Ovary (tissue), 9 donors: ENCODE results near the gene NR1H2. TPM values are rescaled to one million over a fixed set of nuclear protein-coding genes. Genes with fewer than 3 reads are reported as not detected.
A peak's percentile ranks its signal among the peaks of the same experiment; 100 is the strongest.

Experiments
- DNase-seq, 5 donors: peaks; one replicate each; pipeline ENCODE4 v3.0.0-alpha.2; 2019 to 2020
- H3K27ac ChIP-seq, 2 donors: fragments of 200-600 bp; one replicate each; pipeline versions ENCODE4 v1.5.1 to v1.8.0; 2019 to 2022
- H3K27me3 ChIP-seq: fragments of 200-600 bp; one replicate; pipeline ENCODE4 v1.8.0; 2022
- H3K36me3 ChIP-seq: fragments of 200-600 bp; sonication (generic); one replicate; pipeline ENCODE4 v1.5.1; 2019
- H3K4me1 ChIP-seq: one replicate; pipeline ENCODE4 v1.8.1; 2013; ENCODE audit warnings: mild to moderate bottlenecking, moderate library complexity; ENCODE audit not compliant: insufficient read depth
- H3K4me3 ChIP-seq: fragments of 200-600 bp; sonication (generic); one replicate; pipeline ENCODE4 v1.5.1; 2017
- H3K9me3 ChIP-seq, 2 donors: fragments of 200-600 bp in 1 of 2; sonication (generic) in 1 of 2; one replicate each; pipeline versions ENCODE4 v1.5.1 to v1.8.1; 2013 to 2019; ENCODE audit warnings: mild to moderate bottlenecking in 1 of 2, moderate library complexity in 1 of 2
- EP300 ChIP-seq: sonication (generic); formaldehyde crosslinking; IDR thresholded peaks from one replicate; pipeline ENCODE4 v1.6.1; 2017; ENCODE audit warnings: antibody characterized with exemption
- POLR2A ChIP-seq: fragments of 450-650 bp; IDR thresholded peaks from one replicate; pipeline ENCODE4 v1.6.1; 2017; ENCODE audit warnings: antibody characterized with exemption, mild to moderate bottlenecking, moderate library complexity
- WGBS, 3 donors: extraction: QIAGEN DNeasy Blood & Tissue Kit in 1 of 3; methylation state at CpG; one replicate each; pipeline versions ENCODE4 v1.1.5 to v1.1.7; 2013 to 2017; 5-methylcytosine and 5-hydroxymethylcytosine counted together
- intact Hi-C, 4 donors: fragments of 100-400 bp; cut with DNase I; formaldehyde crosslinking; loops; one replicate each; pipeline versions ENCODE4 v1.11.0 to v1.15.1; 2022 to 2023
- polyA plus RNA-seq, 2 donors: library from polyadenylated mRNA; stranded (reverse); fragments of 200-250 nt in 1 of 2; fragments of 350-450 nt in 1 of 2; fragmentation: Illumina TruSeq in 1 of 2; extraction: RNeasy Lipid Tissue Mini Kit (QIAGEN cat#74804) in 1 of 2; gene quantifications; one replicate each; pipeline ENCODE4 v1.2.3, GENCODE V29; 2013 to 2014
- total RNA-seq, 7 donors: library from RNA; depleted of rRNA in 2 of 7; stranded (reverse); fragments of >200 nt in 2 of 7; fragmentation: NEBNext Ultra II Directional in 3 of 7; extraction: Animal tissue kit (Norgen Biotek cat#: 25700) in 3 of 7; gene quantifications; one replicate each; pipeline versions ENCODE4 v1.1.0 to v1.2.4, GENCODE V29; 2016 to 2023
- TF ChIP-seq, protein P1 (sequence below), 3 donors: fragments of 450-650 bp in 2 of 3; fragments of 200-600 bp in 1 of 3; IDR thresholded peaks; one replicate each; pipeline versions ENCODE4 v1.5.1 to v1.8.0; 2016 to 2022; ENCODE audit warnings: antibody characterized with exemption in 3 of 3, mild to moderate bottlenecking in 1 of 3
- donor health status: DM: no; HTN: no; CAD: no; lungs with moderate emphysema.
- donor health status: DM: no; HTN: no; CAD: no.
- donor health status: Bipolar disorder and iron deficiency.
- donor health status: DM: yes; HTN: yes; CAD: no.
- donor health status: DM: no; HTN: no; CAD: no.
- donor health status: DM: yes; HTN: yes; CAD: no.

The NR1H2 gene
- total and polyA plus RNA-seq, 9 donors = 11.5 to 84.2 (median 62.3) TPM

GRCh38 chr19:50428772-50429463, 52.7 kb downstream of the NR1H2 start:
- Histone ChIP-seq H3K27me3 (no peaks in the 10 kb centered on the region), H3K4me1 (peaks cover 3% of the 10 kb centered on the region), H3K9me3 (no peaks in the 10 kb centered on the region), H3K36me3 (no peaks in the 10 kb centered on the region), H3K27ac (no peak overlapping the region), H3K4me3 (no peak overlapping the region)
- intact Hi-C loops = no loop called here
- DNase-seq = no peak
- TF ChIP-seq, protein P1, sequence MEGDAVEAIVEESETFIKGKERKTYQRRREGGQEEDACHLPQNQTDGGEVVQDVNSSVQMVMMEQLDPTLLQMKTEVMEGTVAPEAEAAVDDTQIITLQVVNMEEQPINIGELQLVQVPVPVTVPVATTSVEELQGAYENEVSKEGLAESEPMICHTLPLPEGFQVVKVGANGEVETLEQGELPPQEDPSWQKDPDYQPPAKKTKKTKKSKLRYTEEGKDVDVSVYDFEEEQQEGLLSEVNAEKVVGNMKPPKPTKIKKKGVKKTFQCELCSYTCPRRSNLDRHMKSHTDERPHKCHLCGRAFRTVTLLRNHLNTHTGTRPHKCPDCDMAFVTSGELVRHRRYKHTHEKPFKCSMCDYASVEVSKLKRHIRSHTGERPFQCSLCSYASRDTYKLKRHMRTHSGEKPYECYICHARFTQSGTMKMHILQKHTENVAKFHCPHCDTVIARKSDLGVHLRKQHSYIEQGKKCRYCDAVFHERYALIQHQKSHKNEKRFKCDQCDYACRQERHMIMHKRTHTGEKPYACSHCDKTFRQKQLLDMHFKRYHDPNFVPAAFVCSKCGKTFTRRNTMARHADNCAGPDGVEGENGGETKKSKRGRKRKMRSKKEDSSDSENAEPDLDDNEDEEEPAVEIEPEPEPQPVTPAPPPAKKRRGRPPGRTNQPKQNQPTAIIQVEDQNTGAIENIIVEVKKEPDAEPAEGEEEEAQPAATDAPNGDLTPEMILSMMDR (IDR thresholded peaks at IDR 0.05) = no peak
- TF ChIP-seq EP300 (no peak), POLR2A (no peak)
- WGBS, 3 donors = 75 to 84% (median 77%) methylated on average over 7 of the region's 7 CpGs

DNA sequence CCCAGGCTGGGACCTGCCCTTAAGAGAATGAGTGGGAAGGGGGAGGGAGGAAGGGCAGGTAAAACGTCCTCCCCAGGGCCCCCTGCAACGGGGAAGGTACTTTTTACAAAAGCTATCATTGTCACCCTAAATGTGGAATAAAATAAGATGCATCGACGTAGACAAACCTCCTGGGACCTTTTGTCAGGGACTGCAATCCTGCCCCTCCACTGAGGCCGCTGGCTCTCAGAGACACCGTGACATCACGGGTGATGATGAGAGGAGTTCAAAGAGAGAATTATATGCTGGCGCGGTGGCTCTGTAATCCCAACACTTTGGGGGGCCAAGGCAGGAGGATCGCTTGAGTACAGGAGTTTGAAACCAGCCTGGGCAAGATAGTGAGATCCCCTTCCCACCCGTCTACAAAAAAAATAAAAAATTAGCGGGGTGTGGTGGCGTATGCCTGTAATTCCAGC, 54.7 kb downstream of the NR1H2 start:
- intact Hi-C loops = no loop called here
- TF ChIP-seq, protein P1 (IDR thresholded peaks at IDR 0.05) = no peak
- no peak for TF ChIP-seq EP300
- TF ChIP-seq POLR2A = no peak
- peak overlapping the region; percentile 40 for H3K4me3 ChIP-seq
- no peaks in the 10 kb centered on the region for H3K9me3 ChIP-seq
- no peak for DNase-seq
- WGBS, 3 donors = 35 to 36% (median 36%) methylated on average over 13 of the region's 13 CpGs
- H3K27ac ChIP-seq = no peak overlapping the region
- peaks cover 3% of the 10 kb centered on the region for H3K4me1 ChIP-seq
- H3K36me3 ChIP-seq = no peaks in the 10 kb centered on the region
- no peaks in the 10 kb centered on the region for H3K27me3 ChIP-seq

DNA sequence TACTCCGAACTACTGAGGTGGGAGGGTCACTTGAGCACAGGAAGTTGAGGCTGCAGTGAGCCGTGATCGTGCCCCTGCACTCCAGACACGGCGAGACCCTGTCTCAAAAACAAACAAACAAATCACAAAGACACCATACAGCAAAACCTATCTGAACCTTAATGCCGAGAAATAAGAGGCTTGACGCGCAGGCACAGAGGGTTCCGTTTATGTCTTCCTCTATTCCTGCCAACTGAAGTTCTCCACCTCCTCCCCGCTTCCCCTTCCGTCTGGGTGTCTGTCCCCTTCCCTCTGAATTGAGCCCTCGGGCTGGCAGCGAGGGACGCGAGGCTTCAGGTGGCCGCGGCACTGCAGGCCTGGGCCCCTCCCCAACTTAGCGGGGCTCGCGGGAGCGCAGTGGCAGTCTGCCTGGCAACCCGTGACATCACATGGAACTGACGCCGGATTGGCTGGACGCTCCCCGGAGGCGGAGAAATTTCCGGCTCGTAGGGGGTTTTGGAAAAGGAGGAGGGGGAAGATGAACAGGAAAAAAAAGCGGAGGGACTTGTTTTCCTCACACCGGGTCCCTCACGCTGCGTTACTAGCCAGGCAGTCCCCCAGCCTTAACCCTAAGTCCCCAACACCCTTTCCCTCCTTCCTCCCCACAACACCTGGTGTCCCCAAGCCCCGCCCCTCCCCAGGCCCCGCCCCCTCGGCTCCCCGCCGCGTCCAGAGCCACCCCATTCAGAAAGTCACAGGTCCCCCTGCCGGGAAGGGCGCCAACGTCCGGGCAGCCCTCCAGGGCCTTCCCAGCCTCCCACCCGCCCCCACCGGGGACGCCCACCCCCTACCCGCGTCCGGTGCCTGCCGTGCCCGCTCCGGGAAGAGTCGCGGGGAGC, 55.3 kb downstream of the NR1H2 start:
- peak; percentile 74 to 90 (median 84) for DNase-seq
- intact Hi-C loops = no loop called here
- peaks cover 3% of the 10 kb centered on the region for H3K4me1 ChIP-seq
- TF ChIP-seq POLR2A (no peak), EP300 (no peak)
- TF ChIP-seq, protein P1 (IDR thresholded peaks at IDR 0.05) = no peak
- no peak overlapping the region for H3K27ac ChIP-seq
- H3K27me3 ChIP-seq = no peaks in the 10 kb centered on the region
- peak overlapping the region; percentile 40 for H3K4me3 ChIP-seq
- no peaks in the 10 kb centered on the region for H3K9me3 ChIP-seq
- H3K36me3 ChIP-seq = no peaks in the 10 kb centered on the region
- WGBS, 3 donors = 1% methylated on average over 44 to 54 of the region's 54 CpGs

DNA sequence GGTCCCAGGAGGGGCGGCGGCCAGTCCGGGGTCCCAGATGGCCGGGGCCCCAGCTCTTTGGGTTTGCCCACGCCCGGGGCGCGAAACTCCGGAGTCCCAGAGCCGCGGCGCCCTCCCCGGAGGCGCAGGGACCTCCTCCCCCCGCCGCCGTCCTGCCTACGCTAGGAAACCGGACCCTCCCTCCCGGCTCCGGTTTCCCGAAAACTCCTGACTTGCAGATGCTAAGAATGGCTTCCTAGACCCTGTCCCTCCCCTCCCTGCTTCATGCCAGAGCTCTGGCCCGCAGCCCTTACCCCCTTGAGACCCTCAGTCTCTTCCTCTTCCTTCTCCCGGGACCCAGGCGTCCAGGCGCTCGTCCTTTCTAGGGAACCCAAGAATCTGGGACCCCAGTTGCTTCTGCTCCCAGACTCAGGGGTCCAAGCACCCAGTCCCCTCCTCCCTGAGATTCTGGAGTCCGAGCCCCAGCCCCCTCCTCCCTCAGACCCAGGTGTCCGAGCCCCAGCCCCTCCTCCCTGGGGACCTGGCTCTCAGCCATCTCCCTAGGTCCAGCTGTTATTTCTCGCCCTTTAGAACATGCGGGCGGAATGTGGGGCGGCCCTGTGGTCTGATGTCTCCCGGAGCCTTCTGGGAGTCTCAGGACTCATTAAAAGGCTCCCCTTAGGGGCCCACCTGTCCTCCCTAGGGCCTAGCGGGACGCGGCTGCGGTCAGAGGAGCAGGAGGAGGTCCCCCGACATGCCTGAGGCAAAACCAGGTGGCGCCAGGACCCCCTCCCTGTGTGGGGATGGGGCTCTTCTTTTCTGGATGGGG, 56.2 kb downstream of the NR1H2 start, which contains the start of gene MYBPC2:
Gene MYBPC2, plus strand, starts transcription at position 672 of the 808 bp plus-strand sequence. Its CDS starts 62 bp downstream, at position 734.
- 1 to 2% (median 2%) methylated on average over 33 to 40 of the region's 40 CpGs for WGBS, 3 donors
- H3K9me3 ChIP-seq = no peaks in the 10 kb centered on the region
- TF ChIP-seq, protein P1 (IDR thresholded peaks at IDR 0.05) = no peak
- TF ChIP-seq POLR2A (no peak), EP300 (no peak)
- H3K4me1 ChIP-seq = peaks cover 3% of the 10 kb centered on the region
- DNase-seq = peak in 2 of 5 donors; percentile 49 to 56
- no peaks in the 10 kb centered on the region for H3K36me3 ChIP-seq
- H3K27me3 ChIP-seq = no peaks in the 10 kb centered on the region
- intact Hi-C loops = no loop called here
- peak within 1 kb of the TSS; percentile 40 for H3K4me3 ChIP-seq
- H3K27ac ChIP-seq = no peak within 1 kb of the TSS
